Choroid plexus epithelial cell (primary cell): ENCODE data around the gene KLK6.

Experiments used
- DNase-seq: peaks from one replicate; pipeline ENCODE4 v3.0.0-alpha.2; 2010; ENCODE audit warnings: low read depth
- H3K4me3 ChIP-seq: 2 replicates; pipeline ENCODE4 v1.5.1; 2011; ENCODE audit warnings: low read depth, mild to moderate bottlenecking, control low read depth, low read length, moderate library complexity
- CTCF ChIP-seq: conservative IDR thresholded peaks from 2 replicates; pipeline ENCODE4 v1.5.1; 2011; ENCODE audit warnings: low read depth, mild to moderate bottlenecking, control low read depth, inconsistent platforms, low read length, moderate library complexity

KLK6 gene

GRCh38 chr19:51002542-51003311 is 33.3 kb upstream of the KLK6 start:
- H3K4me3 ChIP-seq: no peak overlapping the region
- TF ChIP-seq CTCF: no peak
- DNase-seq: no peak

GRCh38 chr19:51002089-51002532 is 32.7 kb upstream of the KLK6 start:
- no peak for TF ChIP-seq CTCF
- H3K4me3 ChIP-seq: no peak overlapping the region
- no peak for DNase-seq

GRCh38 chr19:51001515-51001914 is 32.1 kb upstream of the KLK6 start, which contains the start of gene KLK8:
Gene KLK8 (minus strand): TSS chr19:51001604. CDS start chr19:51001167, 437 bp downstream.
- no peak for TF ChIP-seq CTCF
- no peak within 1 kb of the TSS for H3K4me3 ChIP-seq
- DNase-seq: no peak

- no peak for TF ChIP-seq CTCF
- H3K4me3 ChIP-seq: no peak overlapping the region
- DNase-seq: no peak
Measured at GRCh38 chr19:51000981-51001380, 31.6 kb upstream of the KLK6 start.

- DNase-seq: no peak
- no peak overlapping the region for H3K4me3 ChIP-seq
- TF ChIP-seq CTCF: no peak
Measured at GRCh38 chr19:51000426-51000825, 31.0 kb upstream of the KLK6 start.

GRCh38 chr19:50998686-50999085 is 29.3 kb upstream of the KLK6 start:
- TF ChIP-seq CTCF: no peak
- H3K4me3 ChIP-seq: no peak overlapping the region
- DNase-seq: no peak

- H3K4me3 ChIP-seq: no peak overlapping the region
- TF ChIP-seq CTCF: no peak
- no peak for DNase-seq
Measured at GRCh38 chr19:50998061-50998460, 28.7 kb upstream of the KLK6 start.
